Ovary (tissue), 9 donors: ENCODE results near the gene C2orf74. TPM values are rescaled to one million over a fixed set of nuclear protein-coding genes. Genes with fewer than 3 reads are reported as not detected.

Experiments
- DNase-seq, 5 donors: peaks; one replicate each; pipeline ENCODE4 v3.0.0-alpha.2; 2019 to 2020
- H3K27ac ChIP-seq, 2 donors: fragments of 200-600 bp; one replicate each; pipeline versions ENCODE4 v1.5.1 to v1.8.0; 2019 to 2022
- H3K27me3 ChIP-seq: fragments of 200-600 bp; one replicate; pipeline ENCODE4 v1.8.0; 2022
- H3K36me3 ChIP-seq: fragments of 200-600 bp; sonication (generic); one replicate; pipeline ENCODE4 v1.5.1; 2019
- H3K4me1 ChIP-seq: one replicate; pipeline ENCODE4 v1.8.1; 2013; ENCODE audit warnings: mild to moderate bottlenecking, moderate library complexity; ENCODE audit not compliant: insufficient read depth
- H3K4me3 ChIP-seq: fragments of 200-600 bp; sonication (generic); one replicate; pipeline ENCODE4 v1.5.1; 2017
- H3K9me3 ChIP-seq, 2 donors: fragments of 200-600 bp in 1 of 2; sonication (generic) in 1 of 2; one replicate each; pipeline versions ENCODE4 v1.5.1 to v1.8.1; 2013 to 2019; ENCODE audit warnings: mild to moderate bottlenecking in 1 of 2, moderate library complexity in 1 of 2
- CTCF ChIP-seq, 3 donors: fragments of 450-650 bp in 2 of 3; fragments of 200-600 bp in 1 of 3; IDR thresholded peaks; one replicate each; pipeline versions ENCODE4 v1.5.1 to v1.8.0; 2016 to 2022; ENCODE audit warnings: antibody characterized with exemption in 3 of 3, mild to moderate bottlenecking in 1 of 3
- EP300 ChIP-seq: sonication (generic); formaldehyde crosslinking; IDR thresholded peaks from one replicate; pipeline ENCODE4 v1.6.1; 2017; ENCODE audit warnings: antibody characterized with exemption
- POLR2A ChIP-seq: fragments of 450-650 bp; IDR thresholded peaks from one replicate; pipeline ENCODE4 v1.6.1; 2017; ENCODE audit warnings: antibody characterized with exemption, mild to moderate bottlenecking, moderate library complexity
- WGBS, 3 donors: extraction: QIAGEN DNeasy Blood & Tissue Kit in 1 of 3; methylation state at CpG; one replicate each; pipeline versions ENCODE4 v1.1.5 to v1.1.7; 2013 to 2017; 5-methylcytosine and 5-hydroxymethylcytosine counted together
- intact Hi-C, 4 donors: fragments of 100-400 bp; cut with DNase I; formaldehyde crosslinking; loops; one replicate each; pipeline versions ENCODE4 v1.11.0 to v1.15.1; 2022 to 2023
- polyA plus RNA-seq, 2 donors: library from polyadenylated mRNA; stranded (reverse); fragments of 200-250 nt in 1 of 2; fragments of 350-450 nt in 1 of 2; fragmentation: Illumina TruSeq in 1 of 2; extraction: RNeasy Lipid Tissue Mini Kit (QIAGEN cat#74804) in 1 of 2; gene quantifications; one replicate each; pipeline ENCODE4 v1.2.3, GENCODE V29; 2013 to 2014
- total RNA-seq, 7 donors: library from RNA; depleted of rRNA in 2 of 7; stranded (reverse); fragments of >200 nt in 2 of 7; fragmentation: NEBNext Ultra II Directional in 3 of 7; extraction: Animal tissue kit (Norgen Biotek cat#: 25700) in 3 of 7; gene quantifications; one replicate each; pipeline versions ENCODE4 v1.1.0 to v1.2.4, GENCODE V29; 2016 to 2023
- donor health status: DM: no; HTN: no; CAD: no; lungs with moderate emphysema.
- donor health status: DM: no; HTN: no; CAD: no.
- donor health status: Bipolar disorder and iron deficiency.
- donor health status: DM: yes; HTN: yes; CAD: no.
- donor health status: DM: no; HTN: no; CAD: no.
- donor health status: DM: yes; HTN: yes; CAD: no.

C2orf74 gene
- total and polyA plus RNA-seq, 9 donors: 8.6 to 36.7 (median 18.5) TPM

- peak; percentile 21 for TF ChIP-seq POLR2A
- no peak for TF ChIP-seq CTCF (IDR thresholded peaks at IDR 0.05)
- Histone ChIP-seq H3K27me3 (no peaks in the 10 kb centered on the region), H3K27ac (peak overlapping the region in 1 of 2 donors; percentile 43), H3K4me3 (peak overlapping the region; percentile 10), H3K36me3 (no peaks in the 10 kb centered on the region), H3K9me3 (no peaks in the 10 kb centered on the region), H3K4me1 (peaks cover 30% of the 10 kb centered on the region)
- WGBS, 3 donors: 16 to 26% (median 22%) methylated on average over 14 of the region's 14 CpGs
- intact Hi-C loops: no loop called here
- peak; percentile 73 to 87 (median 84) for DNase-seq
Observed at GRCh38 chr2:61179701-61180639, 18.0 kb downstream of the C2orf74 start.

DNA sequence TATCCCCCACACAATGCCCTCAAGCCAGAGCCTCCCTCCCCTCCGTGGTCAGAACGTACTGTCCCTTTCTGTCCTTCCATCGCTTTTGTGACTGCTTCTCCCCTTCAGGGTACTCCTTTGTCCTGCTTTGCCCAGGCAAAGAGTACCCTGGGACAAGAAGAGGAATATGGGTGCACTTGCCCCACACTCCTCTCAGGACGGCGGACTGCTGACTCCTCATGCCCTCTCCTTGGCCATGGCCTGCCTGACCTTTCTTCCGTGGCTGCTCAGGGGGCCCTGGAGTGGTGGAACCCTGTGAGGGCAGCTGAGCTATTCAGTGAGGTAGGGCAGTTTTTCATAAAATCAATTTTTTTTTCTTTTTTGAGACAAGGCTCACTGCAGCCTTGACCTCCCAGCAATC is 18.7 kb downstream of the C2orf74 start:
- H3K4me1 ChIP-seq: peaks cover 30% of the 10 kb centered on the region
- H3K27ac ChIP-seq: peak overlapping the region in 1 of 2 donors; percentile 43
- 54 to 82% (median 63%) methylated on average over 6 of the region's 6 CpGs for WGBS, 3 donors
- intact Hi-C loops: no loop called here
- no peak for DNase-seq
- TF ChIP-seq POLR2A: no peak
- no peak for TF ChIP-seq CTCF (IDR thresholded peaks at IDR 0.05)
- TF ChIP-seq EP300: no peak
- no peaks in the 10 kb centered on the region for H3K27me3 ChIP-seq
- no peaks in the 10 kb centered on the region for H3K9me3 ChIP-seq
- H3K36me3 ChIP-seq: peaks cover 3% of the 10 kb centered on the region
- H3K4me3 ChIP-seq: no peak overlapping the region

GRCh38 chr2:61181382-61182058 is 19.5 kb downstream of the C2orf74 start:
- Histone ChIP-seq H3K9me3 (no peaks in the 10 kb centered on the region), H3K4me3 (no peak overlapping the region), H3K27me3 (no peaks in the 10 kb centered on the region), H3K36me3 (peaks cover 3% of the 10 kb centered on the region), H3K27ac (peak overlapping the region in 1 of 2 donors; percentile 43), H3K4me1 (peaks cover 30% of the 10 kb centered on the region)
- no peak for DNase-seq
- WGBS, 3 donors: 35 to 58% (median 35%) methylated on average over 10 of the region's 10 CpGs
- TF ChIP-seq EP300 (no peak), POLR2A (no peak), CTCF (IDR thresholded peaks at IDR 0.05) (no peak)
- intact Hi-C loops: no loop called here

- Histone ChIP-seq H3K36me3 (peaks cover 3% of the 10 kb centered on the region), H3K4me1 (peaks cover 30% of the 10 kb centered on the region)
- 63 to 72% (median 71%) methylated on average over 6 of the region's 6 CpGs for WGBS, 3 donors
Observed at GRCh38 chr2:61182059-61182383, 20.0 kb downstream of the C2orf74 start.

More at GRCh38 chr2:61182059-61182383, 20.0 kb downstream of the C2orf74 start:
- intact Hi-C loops: no loop called here
- no peak for TF ChIP-seq EP300
- TF ChIP-seq CTCF (IDR thresholded peaks at IDR 0.05): no peak
- TF ChIP-seq POLR2A: no peak
- no peaks in the 10 kb centered on the region for H3K9me3 ChIP-seq
- no peaks in the 10 kb centered on the region for H3K27me3 ChIP-seq
- no peak overlapping the region for H3K27ac ChIP-seq
- H3K4me3 ChIP-seq: no peak overlapping the region
- DNase-seq: no peak
